IPS-18a (cell line): ENCODE data around the gene DIS3L.
A peak's percentile ranks its signal among the peaks of the same experiment; 100 is the strongest.
"Not testable (repeated sequence)": the region's sequence is repeated elsewhere in the genome, so short reads cannot be mapped to it uniquely, and the experiment has no call there.

ENCODE experiments used
- H3K27ac ChIP-seq: one replicate; pipeline ENCODE4 v1.5.1; 2013; ENCODE audit warnings: low read length
- H3K27me3 ChIP-seq: one replicate; pipeline ENCODE4 v1.6.1; 2013; ENCODE audit warnings: mild to moderate bottlenecking, low read length; ENCODE audit not compliant: control insufficient read depth, insufficient read depth
- H3K36me3 ChIP-seq: one replicate; pipeline ENCODE4 v1.6.1; 2013; ENCODE audit warnings: low read depth, low read length; ENCODE audit not compliant: control insufficient read depth
- H3K4me1 ChIP-seq: one replicate; pipeline ENCODE4 v1.6.1; 2013; ENCODE audit warnings: low read depth, low read length; ENCODE audit not compliant: control insufficient read depth
- H3K4me3 ChIP-seq: one replicate; pipeline ENCODE4 v1.5.1; 2013; ENCODE audit warnings: low read length
- H3K9ac ChIP-seq: one replicate; pipeline ENCODE4 v1.6.1; 2013; ENCODE audit warnings: mild to moderate bottlenecking, low read length, moderate library complexity
- H3K9me3 ChIP-seq: one replicate; pipeline ENCODE4 v1.6.1; 2013; ENCODE audit warnings: low read depth, low read length; ENCODE audit not compliant: control insufficient read depth

Gene DIS3L

DNA sequence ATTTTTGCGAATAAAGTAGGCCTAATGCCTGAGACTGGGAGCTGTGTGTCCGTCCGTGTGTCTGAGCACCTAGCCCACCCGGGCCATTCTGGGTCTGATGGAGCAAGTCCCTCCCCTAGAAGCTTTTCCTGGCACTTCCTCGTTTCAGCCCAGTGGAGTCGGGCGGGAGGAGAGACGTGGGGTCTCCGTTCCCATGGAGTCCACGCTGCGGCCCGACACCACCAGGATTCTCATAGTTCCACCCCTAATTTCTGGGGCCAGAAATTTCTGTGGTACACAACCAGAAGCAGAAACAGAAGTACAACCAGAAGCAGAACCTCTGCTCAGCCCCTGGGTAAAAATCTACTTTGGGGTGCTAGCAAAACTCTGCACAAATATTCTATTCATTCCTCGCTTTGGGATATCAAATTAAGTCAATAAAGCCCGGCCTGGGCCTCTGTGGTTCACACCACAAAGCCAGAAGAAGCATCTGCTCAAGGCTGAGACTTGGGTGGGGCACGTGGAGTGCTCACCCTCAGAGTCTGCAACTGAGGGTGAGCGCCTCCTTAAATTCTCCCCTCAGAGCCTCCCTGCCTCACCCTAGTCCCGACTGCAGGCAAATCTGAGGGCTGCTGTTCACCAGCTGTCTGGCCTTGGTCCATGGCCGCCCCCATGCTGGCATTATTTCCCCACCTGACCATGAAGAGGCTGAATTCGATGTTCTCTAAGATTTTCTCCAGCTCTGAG is 38.3 kb upstream of the DIS3L start:
- H3K27me3 ChIP-seq, result peaks cover 73% of the 10 kb centered on the region
- peaks cover 5% of the 10 kb centered on the region for H3K4me1 ChIP-seq
- H3K4me3 ChIP-seq, result peak overlapping the region; percentile 64
- no peaks in the 10 kb centered on the region for H3K9me3 ChIP-seq
- no peaks in the 10 kb centered on the region for H3K36me3 ChIP-seq
- no peak overlapping the region for H3K27ac ChIP-seq
- H3K9ac ChIP-seq, result no peak overlapping the region

GRCh38 chr15:66256692-66257091 is 36.7 kb upstream of the DIS3L start:
- H3K27me3 ChIP-seq, result peaks cover 57% of the 10 kb centered on the region
- no peaks in the 10 kb centered on the region for H3K36me3 ChIP-seq
- H3K4me1 ChIP-seq, result no peaks in the 10 kb centered on the region
- H3K27ac ChIP-seq, result no peak overlapping the region
- H3K4me3 ChIP-seq, result no peak overlapping the region
- H3K9ac ChIP-seq, result no peak overlapping the region
- H3K9me3 ChIP-seq, result no peaks in the 10 kb centered on the region

DNA sequence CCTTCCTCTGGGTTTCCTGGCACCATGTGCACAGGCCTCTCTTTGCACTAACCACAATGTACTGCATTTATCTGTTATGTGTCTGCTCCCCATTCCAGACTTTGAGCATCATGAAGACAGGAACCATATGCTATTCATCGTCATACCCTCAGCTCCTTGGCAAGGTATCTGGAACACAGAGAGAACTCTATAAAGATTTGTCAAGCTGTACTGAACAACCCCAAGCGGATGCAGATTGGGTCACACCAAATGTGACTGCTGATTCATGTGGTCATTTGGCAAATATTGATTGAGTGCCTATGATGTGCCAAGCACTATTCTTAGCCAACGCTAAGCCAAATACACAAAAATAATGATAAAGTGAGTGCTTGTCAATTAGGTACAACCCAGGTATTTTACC is 32.3 kb upstream of the DIS3L start:
- no peak overlapping the region for H3K27ac ChIP-seq
- H3K9ac ChIP-seq, result no peak overlapping the region
- peaks cover 17% of the 10 kb centered on the region for H3K27me3 ChIP-seq
- H3K36me3 ChIP-seq, result no peaks in the 10 kb centered on the region
- H3K4me3 ChIP-seq, result no peak overlapping the region
- H3K9me3 ChIP-seq, result peaks cover 6% of the 10 kb centered on the region
- no peaks in the 10 kb centered on the region for H3K4me1 ChIP-seq

GRCh38 chr15:66262837-66263236 is 30.5 kb upstream of the DIS3L start:
- not testable (repeated sequence) for H3K36me3 ChIP-seq, H3K27me3 ChIP-seq

DNA sequence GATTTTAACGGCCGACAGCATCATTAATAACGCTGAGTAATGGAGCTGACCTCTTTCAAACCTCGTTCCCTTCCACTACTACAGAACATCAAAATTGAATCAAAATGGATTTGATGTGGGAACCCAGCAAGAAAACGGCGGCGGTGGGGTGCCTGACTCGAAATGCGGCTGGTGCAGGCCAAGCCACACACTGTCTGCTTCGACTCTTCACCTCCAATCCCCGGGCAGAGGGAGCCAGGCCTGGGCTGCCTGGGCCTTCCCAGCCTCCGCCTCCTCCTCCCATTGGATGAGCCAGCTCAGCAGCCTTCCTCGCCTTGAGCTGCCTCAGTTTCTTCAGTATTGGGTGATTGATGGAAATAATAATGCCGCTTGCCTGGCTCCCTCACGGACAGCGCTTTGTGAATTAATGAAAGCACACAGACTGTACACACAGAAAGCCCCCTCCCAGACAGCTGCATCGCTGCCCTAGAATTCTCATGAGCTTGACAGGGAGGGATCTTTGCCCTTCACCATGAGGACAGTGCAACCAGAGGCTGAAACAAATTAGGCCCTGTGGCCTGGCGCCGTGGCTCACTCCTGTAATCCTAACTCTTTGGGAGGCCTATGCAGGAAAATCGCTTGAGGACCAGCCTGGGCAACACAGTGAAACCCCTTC is 28.4 kb upstream of the DIS3L start:
- Histone ChIP-seq H3K27me3 (no peaks in the 10 kb centered on the region), H3K9ac (no peak overlapping the region), H3K36me3 (no peaks in the 10 kb centered on the region), H3K4me1 (peaks cover 8% of the 10 kb centered on the region), H3K9me3 (peaks cover 6% of the 10 kb centered on the region), H3K4me3 (no peak overlapping the region), H3K27ac (no peak overlapping the region)

More at GRCh38 chr15:66262837-66263236, 30.5 kb upstream of the DIS3L start:
- not testable (repeated sequence) for H3K4me1 ChIP-seq, H3K4me3 ChIP-seq, H3K9me3 ChIP-seq, H3K27ac ChIP-seq, H3K9ac ChIP-seq

- H3K4me3 ChIP-seq, result no peak overlapping the region
- no peaks in the 10 kb centered on the region for H3K36me3 ChIP-seq
- H3K27ac ChIP-seq, result no peak overlapping the region
- H3K27me3 ChIP-seq, result no peaks in the 10 kb centered on the region
- no peaks in the 10 kb centered on the region for H3K9me3 ChIP-seq
- no peak overlapping the region for H3K9ac ChIP-seq
- peaks cover 8% of the 10 kb centered on the region for H3K4me1 ChIP-seq
These were observed 23.9 kb upstream of the DIS3L start for GRCh38 chr15:66269326-66270090.

GRCh38 chr15:66270932-66271331 is 22.4 kb upstream of the DIS3L start:
- no peak overlapping the region for H3K4me3 ChIP-seq
- H3K27ac ChIP-seq, result no peak overlapping the region
- H3K4me1 ChIP-seq, result peaks cover 8% of the 10 kb centered on the region

DNA sequence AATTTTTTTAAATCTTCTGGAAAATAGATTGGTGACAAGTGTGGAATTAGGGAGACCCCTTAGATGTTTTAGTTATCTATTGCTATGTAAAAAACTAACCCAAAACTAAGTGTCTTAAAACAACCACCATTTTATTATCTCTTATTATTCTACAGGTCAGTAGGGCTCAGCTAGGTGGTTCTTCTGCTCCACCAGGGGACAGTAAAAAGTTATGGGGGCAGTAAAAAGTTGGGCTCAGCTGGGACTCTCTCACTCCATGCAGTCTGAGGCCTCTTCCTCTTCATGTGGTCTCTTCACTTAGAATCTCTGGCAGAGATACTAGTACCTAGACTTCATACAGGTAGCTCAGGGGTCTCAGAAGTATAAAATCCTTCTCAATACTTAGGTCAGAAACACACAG is 18.0 kb upstream of the DIS3L start:
- no peaks in the 10 kb centered on the region for H3K36me3 ChIP-seq
- H3K27me3 ChIP-seq, result no peaks in the 10 kb centered on the region
- no peak overlapping the region for H3K27ac ChIP-seq
- H3K4me1 ChIP-seq, result peaks cover 8% of the 10 kb centered on the region
- H3K9me3 ChIP-seq, result no peaks in the 10 kb centered on the region
- no peak overlapping the region for H3K4me3 ChIP-seq
- H3K9ac ChIP-seq, result no peak overlapping the region

More at GRCh38 chr15:66270932-66271331, 22.4 kb upstream of the DIS3L start:
- no peaks in the 10 kb centered on the region for H3K27me3 ChIP-seq
- H3K9ac ChIP-seq, result no peak overlapping the region
- no peaks in the 10 kb centered on the region for H3K9me3 ChIP-seq
- H3K36me3 ChIP-seq, result no peaks in the 10 kb centered on the region

DNA sequence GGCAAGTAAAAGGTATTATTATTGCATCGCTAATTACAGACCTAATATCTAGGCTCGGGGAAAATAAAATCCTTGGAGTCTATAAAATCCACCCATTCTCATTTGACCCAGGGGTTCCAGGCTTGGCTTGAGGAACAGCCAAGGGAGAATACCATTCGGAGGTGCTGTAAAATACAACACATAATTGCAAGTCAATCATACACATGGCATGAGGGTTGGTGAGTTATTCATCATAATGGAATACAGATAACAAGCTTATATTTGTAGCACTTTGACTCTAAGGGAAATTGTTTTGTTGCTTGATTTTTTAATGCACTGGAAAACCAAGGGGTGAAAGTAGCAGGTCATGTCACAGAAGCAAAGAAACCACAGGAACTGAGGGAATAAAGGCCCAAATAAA is 16.8 kb upstream of the DIS3L start:
- Histone ChIP-seq H3K27ac (no peak overlapping the region), H3K36me3 (no peaks in the 10 kb centered on the region), H3K4me1 (peaks cover 8% of the 10 kb centered on the region), H3K4me3 (no peak overlapping the region), H3K9me3 (no peaks in the 10 kb centered on the region), H3K9ac (no peak overlapping the region), H3K27me3 (no peaks in the 10 kb centered on the region)

DNA sequence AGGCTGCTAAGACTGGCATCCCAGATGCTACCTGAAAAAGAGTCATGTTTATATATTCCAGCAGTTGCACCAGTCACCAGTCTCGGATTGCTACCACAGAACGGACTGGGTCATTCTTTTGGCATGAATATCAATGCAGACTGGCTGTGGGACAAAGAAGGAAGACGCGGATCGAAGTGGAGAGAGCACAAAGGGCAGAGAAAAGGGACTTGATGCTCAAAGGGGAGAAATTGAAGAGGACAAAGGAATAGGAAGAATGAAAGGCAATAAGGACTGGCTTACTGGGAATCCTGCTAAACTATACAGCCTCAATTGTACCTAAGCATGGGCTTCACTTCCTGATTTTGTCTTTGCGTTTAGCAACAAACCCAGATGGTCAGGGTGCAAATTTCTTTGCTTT is 15.3 kb upstream of the DIS3L start:
- Histone ChIP-seq H3K9me3 (no peaks in the 10 kb centered on the region), H3K4me3 (no peak overlapping the region), H3K36me3 (no peaks in the 10 kb centered on the region), H3K27ac (no peak overlapping the region), H3K27me3 (no peaks in the 10 kb centered on the region), H3K9ac (no peak overlapping the region), H3K4me1 (peaks cover 8% of the 10 kb centered on the region)

DNA sequence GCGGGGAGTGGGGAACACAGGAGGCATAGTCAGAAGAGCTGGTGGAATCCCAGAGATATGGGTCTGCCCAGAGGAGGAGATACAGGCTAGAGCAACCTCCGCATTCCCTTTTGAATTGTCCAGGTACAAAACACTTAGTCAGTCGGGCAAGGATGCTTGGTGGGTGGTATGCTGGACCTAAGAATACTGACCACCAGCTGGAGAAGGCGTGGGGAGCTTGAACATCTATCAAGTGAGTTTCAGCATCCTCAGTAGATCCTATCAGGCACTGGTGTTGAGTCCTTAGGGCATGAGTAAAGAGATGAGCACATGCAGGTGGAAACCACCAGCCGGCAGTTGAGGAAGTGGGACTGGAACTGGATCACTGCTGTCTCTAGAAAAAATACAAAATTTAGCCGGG is 14.7 kb upstream of the DIS3L start:
- Histone ChIP-seq H3K27ac (no peak overlapping the region), H3K4me1 (peaks cover 8% of the 10 kb centered on the region), H3K9me3 (no peaks in the 10 kb centered on the region), H3K36me3 (no peaks in the 10 kb centered on the region), H3K27me3 (no peaks in the 10 kb centered on the region), H3K4me3 (no peak overlapping the region), H3K9ac (no peak overlapping the region)
